ENCODE results near the gene MAP3K21.
A peak's percentile ranks its signal among the peaks of the same experiment; 100 is the strongest.

Gene MAP3K21

GRCh38 chr1:233360525-233361102, 33.1 kb downstream of the MAP3K21 start:
- no peak for DNase-seq

GRCh38 chr1:233361876-233362275, 34.4 kb downstream of the MAP3K21 start:
- DNase-seq, result no peak

GRCh38 chr1:233362743-233363142, 35.2 kb downstream of the MAP3K21 start:
- no peak for DNase-seq

GRCh38 chr1:233364026-233364425, 36.5 kb downstream of the MAP3K21 start:
- no peak for DNase-seq

GRCh38 chr1:233364695-233365539, 37.4 kb downstream of the MAP3K21 start:
- DNase-seq, result no peak

GRCh38 chr1:233366575-233366974, 39.1 kb downstream of the MAP3K21 start:
- DNase-seq, result no peak

GRCh38 chr1:233367057-233367803, 39.7 kb downstream of the MAP3K21 start:
- DNase-seq, result no peak

- DNase-seq, result no peak
Measured at GRCh38 chr1:233368106-233368788, 40.7 kb downstream of the MAP3K21 start.

GRCh38 chr1:233368789-233369130, 41.2 kb downstream of the MAP3K21 start:
- no peak for DNase-seq

- peak in 1 of 5 donors; percentile 29 for DNase-seq
Measured at GRCh38 chr1:233372218-233373120, 44.9 kb downstream of the MAP3K21 start.

- no peak for DNase-seq
Measured at GRCh38 chr1:233373226-233373625, 45.7 kb downstream of the MAP3K21 start.

GRCh38 chr1:233375653-233376052, 48.1 kb downstream of the MAP3K21 start:
- peak in 1 of 5 donors; percentile 23 for DNase-seq

- DNase-seq, result no peak
Measured at GRCh38 chr1:233376382-233377110, 49.0 kb downstream of the MAP3K21 start.

- DNase-seq, result no peak
Measured at GRCh38 chr1:233379869-233380438, 52.4 kb downstream of the MAP3K21 start.

- no peak for DNase-seq
Measured at GRCh38 chr1:233381806-233382205, 54.3 kb downstream of the MAP3K21 start.

- no peak for DNase-seq
Measured at GRCh38 chr1:233383984-233384383, 56.5 kb downstream of the MAP3K21 start.

GRCh38 chr1:233386336-233386735, 58.8 kb downstream of the MAP3K21 start:
- DNase-seq, result no peak

GRCh38 chr1:233387585-233387984, 60.1 kb downstream of the MAP3K21 start:
- DNase-seq, result no peak

GRCh38 chr1:233389169-233389568, 61.6 kb downstream of the MAP3K21 start:
- DNase-seq, result no peak

GRCh38 chr1:233389893-233390292, 62.4 kb downstream of the MAP3K21 start:
- DNase-seq, result no peak

All from T-helper 1 cell (primary cell).